Right hindlimb (tissue), 1 donor: ENCODE data around the gene FAM78A.

ENCODE experiments used
- DNase-seq: peaks from one replicate; pipeline ENCODE4 v3.0.0-alpha.2; 2018

FAM78A gene, protein sequence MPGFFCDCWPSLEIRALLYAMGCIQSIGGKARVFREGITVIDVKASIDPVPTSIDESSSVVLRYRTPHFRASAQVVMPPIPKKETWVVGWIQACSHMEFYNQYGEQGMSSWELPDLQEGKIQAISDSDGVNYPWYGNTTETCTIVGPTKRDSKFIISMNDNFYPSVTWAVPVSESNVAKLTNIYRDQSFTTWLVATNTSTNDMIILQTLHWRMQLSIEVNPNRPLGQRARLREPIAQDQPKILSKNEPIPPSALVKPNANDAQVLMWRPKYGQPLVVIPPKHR

DNA sequence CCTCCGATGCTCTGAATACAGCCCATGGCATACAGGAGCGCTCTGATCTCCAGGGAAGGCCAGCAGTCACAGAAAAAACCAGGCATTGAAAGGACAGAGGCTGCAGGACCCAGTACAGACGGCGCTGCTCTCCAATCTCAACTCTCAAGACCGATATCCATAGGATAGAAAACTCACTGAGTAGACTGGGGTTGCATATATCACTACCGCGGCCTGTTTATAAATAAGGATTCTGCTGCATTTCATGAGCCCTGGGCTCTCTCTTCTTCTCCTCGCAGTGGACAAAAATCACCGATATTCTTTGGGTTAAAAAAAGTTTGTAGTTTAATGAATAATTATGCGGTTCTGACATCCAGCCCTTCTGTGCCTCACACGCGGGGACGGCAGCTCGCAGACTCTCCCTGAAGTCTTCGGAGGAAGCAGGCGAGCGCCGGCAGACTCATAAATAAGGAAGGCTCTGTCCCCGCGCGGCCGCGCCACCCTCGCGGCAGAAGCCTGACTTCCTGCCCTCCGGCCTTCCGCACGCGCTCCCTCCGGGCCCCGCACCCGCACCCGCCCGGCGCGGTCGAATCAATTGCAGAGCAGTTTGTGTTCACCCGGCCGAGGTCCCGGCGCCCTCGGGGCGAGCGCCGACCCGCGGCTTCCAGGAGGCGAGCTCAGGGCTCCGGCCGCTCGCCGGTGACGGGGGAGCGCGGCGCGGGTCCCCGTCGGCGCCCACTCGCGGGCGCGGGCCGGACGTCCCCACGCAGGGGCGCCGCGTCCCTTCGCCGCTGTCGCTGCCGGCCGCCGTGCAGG lies at the start of gene FAM78A:
Gene FAM78A (minus strand): TSS at position 417 of the 795 bp plus-strand sequence. CDS start 331 bp downstream, at position 86.
- no peak for DNase-seq

DNA sequence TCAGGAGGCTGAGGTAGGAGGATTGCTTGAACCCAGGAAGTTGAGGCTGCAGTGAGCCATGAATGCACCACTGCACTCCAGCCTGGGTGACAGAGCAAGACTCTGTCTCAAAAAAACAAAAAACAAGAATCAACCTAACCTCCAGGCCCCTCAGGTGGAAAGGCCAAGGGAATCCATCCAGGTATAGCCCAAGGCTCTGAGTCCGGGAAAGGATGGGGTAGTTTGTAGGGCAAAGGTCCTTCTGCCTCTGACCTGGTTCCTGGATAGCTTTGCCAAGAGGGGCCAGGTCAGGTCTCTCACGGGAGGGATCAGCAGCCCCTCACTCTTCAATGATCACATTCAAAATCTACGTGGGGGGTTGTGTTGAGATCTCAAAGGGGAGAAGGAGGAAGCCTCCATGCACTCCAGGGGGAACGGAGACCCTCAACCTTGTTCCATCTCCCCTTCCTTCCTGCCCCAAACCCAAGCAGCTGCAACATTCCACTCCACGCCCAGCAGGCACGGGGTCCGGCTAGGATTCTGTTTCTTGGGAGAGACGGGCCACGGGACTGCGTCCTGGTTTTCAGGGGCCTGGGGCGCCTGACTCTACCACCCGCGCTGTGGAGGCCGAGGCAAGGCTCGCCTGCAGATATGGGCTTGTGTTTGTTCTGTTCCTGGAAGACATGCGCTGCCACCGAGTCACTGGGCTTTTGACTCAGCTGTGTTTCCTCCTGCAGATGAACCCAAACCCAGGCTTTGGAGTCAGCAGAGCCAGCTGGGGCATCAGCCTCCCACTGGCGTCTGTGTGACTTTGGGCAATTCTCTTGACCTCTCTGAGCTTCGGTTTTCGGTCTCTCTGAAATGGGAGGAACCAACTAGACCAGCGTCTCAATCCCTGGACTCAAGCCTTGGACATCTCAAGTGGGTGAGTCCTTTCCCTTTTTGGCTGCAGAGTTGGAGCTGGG lies 48.7 kb upstream of the FAM78A start:
- no peak for DNase-seq

DNA sequence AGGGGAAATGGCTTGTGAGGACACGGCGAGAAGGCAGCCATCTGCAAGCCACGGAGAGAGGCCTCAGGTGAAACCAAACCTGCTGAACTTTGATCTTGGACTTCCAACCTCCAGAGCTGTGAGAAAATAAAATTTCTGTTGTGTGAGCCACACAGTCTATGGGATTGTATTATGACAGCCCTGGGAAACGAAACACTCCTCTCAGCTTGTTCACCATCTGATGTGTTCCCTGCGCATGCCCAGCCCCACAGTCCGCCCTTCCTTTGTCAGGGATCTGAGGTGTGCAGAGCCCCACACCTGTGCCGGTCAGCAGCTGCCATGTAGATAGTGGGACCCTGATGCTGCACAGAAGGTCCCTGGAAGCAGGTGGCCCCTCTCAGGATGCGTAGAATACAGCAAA lies 47.3 kb upstream of the FAM78A start:
- DNase-seq: no peak

DNA sequence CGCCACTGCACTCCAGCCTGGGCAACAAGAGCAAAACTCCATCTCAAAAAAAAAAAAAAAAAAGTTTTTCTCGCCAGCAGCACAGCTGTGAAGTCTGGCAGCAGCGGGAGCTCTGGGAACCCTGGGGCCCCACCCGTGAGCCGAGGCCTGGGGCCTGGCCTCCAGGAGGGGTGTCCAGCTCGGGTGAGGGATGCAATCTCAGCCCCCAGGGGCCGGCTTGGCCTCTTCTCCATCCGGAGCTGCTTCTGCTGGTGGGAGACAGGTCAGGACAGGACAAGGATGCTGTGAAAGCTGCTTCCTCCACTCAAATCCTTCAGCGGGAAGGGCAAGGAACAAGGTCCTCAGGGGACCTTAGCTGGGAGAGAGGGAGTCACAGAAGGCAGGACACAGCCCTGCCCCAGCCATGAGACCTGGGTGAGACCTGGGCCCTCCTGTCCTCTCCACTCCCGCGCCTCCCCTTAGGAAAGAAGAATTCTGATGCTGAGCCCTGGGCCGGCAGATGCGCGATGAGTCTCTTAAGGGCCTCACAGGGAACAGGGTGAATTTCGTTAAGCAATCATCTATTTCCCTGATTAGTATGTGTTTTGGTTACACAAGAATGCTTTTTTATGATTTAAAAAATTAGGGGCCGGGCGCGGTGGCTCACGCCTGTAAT lies 43.8 kb upstream of the FAM78A start:
- DNase-seq: peak; percentile 85

DNA sequence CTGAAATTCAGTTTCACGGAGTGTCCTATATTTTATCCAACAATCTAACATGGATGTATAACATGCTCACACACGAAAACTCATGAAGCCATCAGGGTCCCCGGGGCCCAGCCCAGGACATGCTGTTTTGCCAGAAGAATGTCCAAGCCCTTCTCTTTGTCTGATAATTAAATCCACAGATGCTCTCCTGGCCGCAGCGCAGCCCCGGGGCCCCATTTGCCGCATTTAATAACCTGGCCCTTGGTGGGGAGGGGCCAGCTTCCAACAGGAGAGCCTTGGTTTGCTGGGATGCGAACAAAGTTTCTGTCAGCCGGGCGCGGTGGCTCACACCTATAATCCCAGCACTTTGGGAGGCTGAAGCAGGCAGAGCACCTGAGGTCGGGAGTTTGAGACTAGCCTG lies 43.2 kb upstream of the FAM78A start:
- DNase-seq: peak; percentile 88

DNA sequence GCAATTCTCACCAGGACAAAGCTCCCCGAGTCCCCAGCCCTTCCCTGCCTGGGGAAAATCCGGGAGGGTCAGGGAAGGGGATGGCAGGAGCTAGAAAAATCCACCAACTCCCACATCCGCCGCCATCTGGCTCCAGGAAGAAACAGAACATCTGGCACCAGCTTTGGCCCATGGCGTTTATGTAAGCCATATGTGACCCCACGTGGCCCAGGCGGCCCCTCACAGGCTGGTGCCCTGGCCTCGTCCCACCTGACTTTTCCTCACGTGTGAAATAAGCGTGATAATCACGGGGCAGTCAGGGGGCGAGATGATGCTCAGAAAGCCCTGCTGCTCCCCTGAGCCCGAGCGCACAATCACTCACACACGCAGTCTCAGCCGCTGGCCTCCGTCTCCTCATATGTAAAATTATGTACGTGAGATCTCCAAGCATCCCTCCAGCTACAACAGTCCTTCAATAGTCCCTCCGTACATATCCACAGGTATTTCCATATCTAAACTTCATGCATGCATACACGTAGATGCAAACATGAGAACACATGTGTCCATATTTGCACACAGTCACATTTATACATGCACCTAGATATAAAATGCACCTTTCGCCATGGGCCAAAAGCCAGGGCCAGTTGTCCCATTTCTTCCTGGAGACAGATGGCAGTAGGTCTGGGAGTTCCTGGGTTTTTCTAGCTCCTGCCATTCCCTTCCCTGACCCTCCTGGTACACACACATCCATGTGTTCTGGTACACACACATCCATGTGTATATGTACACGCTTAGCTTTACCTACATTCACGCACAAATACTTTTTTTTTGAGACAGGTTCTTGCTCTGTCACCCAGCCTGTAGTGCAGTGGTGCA lies 42.1 kb upstream of the FAM78A start:
- peak; percentile 56 for DNase-seq

DNA sequence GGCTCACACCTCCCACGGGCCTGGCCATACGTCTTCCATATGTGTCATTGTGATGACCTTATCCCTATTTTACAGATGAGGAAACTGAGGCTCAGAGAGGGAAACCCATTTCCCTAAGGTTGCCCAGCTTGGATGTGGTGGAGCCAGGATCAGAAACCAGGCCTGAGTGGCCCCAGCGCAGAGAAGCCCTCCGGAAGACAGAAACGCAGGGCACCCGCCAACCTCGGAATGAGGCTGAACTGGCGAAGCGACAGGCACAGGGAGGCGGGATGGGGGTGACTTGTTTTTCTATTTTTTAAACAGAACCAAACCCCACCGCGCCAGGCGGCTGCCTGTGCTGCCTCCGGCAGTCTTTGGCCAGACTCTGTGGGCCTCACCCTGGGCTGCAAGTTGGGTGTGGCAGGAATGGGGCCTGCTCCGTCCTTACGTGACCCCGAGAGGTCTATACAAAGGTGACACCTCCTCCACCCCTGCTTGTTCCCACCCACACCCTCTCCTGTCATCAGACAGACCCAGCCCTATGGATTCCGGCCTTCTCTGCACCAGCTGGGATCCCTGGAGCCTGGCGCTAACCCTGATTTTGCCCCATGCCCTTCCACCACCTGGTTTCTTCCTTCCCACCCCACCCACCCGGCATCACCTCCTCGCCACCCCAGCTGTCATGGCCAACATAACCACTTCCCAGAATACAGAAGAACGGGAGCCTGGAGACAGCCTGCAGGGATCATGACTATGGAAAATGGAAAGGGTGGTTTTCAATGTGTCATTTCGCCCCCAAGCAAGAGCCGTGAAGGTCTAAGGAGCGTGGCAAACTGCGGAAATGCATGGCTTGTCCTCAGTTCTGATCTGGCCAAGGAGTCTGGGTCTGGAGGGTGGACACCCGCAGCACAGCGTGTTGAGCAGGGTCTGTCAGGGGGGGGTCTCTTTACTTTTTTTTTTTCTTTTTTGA lies 36.8 kb upstream of the FAM78A start:
- DNase-seq: no peak

DNA sequence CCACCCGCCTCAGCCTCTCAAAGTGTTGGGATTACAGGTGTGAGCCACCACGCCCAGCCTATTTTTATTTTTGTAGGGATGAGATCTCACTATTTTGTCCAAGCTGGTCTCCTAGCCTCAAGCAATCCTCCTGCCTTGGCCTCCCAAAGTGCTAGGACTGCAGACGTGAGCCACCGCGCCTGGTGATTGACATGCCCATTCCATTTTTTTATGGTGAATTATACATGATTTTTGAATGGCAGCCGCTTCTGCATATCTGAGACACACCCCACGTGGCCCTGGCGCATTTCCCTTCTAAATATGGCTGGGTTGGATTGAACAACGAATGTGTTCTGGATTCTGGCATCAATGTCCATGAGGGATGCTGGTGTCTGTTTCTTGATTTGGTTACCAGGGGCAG lies 35.9 kb upstream of the FAM78A start:
- DNase-seq: no peak

DNA sequence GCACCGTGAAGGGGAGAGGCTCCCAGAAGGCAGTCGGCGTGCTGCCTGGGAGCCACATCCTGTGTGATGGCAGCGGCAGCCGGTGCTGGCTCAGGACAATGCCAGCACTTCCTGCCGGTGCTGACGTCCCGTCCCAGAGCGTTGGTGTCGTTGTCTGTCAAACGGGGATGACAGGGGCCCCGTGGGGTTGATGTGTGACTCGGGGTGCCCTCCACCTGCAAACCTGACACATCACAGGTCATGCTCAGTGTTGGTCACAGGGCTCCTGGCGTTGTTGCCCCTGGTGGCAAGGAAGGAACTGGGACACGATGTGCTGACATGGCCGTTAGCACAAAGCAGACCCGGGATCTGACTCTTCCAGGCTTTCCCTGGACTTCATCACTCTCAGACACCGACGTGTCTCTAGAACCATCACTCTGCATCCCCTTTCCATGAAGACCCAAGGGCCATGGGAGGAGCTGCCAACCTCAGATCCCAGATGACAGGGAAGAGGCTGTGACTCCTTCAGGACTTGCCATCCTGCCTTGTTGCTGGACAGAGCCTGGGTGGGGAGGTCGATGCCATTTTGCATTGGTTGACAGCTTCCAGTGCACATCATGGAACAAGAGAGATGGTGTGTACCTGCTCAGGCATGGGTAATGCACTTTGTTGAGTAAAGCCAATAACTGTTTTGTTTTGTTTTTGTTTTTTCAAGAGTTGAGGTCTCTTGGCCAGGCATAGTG lies 34.7 kb upstream of the FAM78A start:
- no peak for DNase-seq

DNA sequence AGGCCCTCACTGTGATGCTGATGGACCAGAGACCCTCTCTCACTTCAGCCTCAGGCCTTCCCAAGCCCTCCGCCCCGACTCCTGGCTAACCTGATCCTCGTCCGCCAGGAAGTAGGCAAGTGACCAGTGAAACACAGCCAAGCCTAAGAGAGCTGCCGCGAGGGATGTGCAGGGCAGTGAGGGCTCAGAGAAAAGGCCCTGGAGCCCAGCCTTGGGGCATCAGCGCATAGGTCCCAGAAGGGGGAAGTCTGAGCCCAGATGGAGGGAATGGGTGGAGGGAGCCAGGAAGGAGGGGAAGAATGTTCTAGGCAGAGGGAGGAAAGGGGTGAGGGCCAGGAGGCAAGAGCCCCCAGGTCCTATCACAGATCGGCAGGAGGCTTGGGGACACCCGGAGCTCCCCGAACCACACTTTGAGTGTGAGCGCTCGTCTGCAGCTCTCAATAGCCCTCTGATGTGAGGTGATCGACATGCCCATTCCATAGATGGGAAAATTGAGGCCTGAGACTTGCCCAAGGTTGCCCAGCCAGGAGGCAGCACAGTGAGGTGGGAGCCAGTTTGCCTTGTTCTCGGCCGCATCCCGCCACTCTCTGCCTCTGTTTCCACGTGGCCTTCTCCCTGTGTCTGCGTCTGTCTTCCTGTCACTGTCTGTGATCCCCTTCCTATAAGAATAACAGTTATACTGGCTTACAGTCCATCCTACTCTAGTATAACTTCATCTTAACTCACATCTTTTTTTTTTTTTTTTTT lies 33.4 kb upstream of the FAM78A start:
- DNase-seq: no peak

DNA sequence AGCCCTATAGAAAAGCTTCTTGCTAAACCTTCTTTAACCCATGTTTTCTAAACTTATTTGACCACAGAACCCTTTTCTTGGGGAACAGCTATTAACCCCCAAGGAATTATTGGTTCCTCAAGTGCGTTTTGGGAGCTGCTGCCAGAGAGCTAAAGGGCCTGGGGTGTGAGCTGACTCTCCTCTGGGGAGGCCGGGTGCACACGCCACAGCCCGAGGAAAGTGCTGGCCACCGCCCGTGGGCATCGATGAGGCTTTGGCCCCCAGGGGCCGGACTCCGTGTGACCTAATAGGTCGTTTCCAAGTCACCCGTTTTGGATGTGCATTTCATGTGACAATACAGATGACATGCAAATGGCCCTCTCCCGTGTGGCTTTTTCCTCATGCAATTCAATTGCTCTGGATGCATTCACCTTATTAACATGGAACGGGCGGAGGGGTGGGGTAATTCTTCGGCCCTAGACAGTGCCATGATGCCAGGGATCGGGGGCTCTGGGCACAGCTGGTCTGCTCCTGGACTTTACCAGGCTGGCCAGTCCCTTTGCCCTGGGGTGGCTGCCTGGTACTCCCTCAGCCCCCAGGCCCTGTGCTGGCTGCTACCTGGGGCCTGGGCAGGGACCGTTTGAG lies 32.7 kb upstream of the FAM78A start:
- no peak for DNase-seq

DNA sequence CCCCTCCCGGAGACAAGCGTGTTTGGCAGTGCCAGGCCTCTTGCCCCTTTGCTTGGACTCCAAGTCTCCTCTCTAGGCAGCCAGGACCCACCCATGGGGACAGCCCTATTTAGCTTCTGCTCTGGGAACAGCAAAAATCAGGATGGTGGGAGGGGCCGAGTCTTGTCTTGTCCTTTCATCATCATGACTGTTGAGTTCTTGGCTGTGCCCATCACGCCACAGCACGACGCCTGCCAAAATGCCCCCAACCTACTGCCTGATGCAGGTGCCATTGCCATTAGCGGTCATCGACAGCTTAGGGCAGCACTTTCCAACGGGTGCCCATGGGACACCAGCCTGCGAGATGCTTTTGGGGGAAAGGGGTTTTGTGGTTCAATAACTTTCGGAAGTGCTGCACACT lies 32.1 kb upstream of the FAM78A start:
- no peak for DNase-seq

DNA sequence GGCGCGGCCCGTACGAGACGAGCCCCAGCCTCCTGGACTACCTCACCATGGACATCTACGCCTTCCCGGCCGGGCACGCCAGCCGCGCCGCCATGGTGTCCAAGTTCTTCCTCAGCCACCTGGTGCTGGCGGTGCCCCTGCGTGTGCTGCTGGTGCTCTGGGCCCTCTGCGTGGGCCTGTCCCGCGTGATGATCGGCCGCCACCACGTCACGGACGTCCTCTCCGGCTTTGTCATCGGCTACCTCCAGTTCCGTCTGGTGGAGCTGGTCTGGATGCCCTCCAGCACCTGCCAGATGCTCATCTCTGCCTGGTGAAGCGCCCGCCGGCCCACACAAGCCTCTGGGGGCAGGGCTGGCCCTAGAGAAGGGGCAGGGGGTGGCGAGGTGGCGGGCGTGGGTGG lies 31.7 kb upstream of the FAM78A start:
- no peak for DNase-seq

DNA sequence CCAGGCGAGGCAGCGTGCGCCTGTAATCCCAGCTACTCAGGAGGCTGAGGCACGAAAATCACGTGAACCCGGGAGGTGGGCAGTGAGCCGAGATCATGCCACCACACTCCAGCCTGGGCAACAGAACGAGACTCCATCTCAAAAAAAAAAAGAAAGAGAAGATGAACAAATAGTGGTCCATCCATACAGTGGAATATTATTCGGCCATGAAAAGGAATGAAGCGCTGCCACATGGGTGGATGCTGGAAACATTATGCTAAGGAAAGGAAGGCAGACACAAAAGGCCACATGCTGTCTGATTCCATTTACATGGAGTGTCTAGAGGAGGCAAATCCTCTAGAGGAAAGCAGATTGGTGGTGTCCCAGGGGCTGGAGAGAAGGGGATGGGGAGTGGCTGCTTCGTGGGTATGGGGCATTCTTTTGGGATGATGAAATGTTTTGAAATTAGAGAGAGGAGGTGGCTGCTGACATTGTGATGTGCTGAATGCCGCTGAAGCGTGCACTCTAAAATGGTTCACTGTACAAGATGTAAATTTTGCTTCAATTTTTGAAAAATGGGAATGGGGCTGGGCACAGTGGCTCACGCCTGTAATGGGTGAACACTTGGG lies 30.2 kb upstream of the FAM78A start:
- no peak for DNase-seq

DNA sequence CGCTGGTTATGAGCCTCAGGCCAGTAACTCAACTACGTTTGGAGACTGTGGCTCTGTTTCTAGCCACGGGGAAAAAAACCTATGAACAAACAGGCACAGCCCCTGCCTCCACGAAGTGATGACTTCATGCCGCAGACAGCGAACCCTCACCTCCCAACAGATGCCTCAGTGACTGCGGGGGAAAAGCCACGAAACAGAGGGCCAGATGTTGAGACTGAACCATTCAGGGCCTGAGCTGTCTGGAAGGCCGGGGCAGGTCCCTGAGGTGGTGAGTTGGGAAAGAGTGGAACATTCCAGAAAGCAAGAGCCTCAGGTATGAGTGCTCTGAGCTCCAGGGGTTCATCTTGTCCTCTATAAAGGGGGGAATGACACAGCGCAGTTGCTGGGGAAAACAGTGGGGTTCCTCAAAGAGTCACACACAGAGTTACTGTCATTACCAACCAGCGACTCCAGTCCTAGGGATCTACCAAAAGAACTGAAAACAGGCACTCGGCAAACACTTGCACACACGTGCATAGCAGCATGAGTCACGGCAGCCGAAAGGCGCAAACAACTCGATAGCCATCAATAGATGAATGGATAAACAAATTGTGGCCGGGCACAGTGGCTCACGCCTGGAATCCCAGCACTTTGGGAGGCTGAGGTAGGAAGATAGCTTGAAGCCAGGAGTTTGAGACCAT lies 28.5 kb upstream of the FAM78A start:
- no peak for DNase-seq

DNA sequence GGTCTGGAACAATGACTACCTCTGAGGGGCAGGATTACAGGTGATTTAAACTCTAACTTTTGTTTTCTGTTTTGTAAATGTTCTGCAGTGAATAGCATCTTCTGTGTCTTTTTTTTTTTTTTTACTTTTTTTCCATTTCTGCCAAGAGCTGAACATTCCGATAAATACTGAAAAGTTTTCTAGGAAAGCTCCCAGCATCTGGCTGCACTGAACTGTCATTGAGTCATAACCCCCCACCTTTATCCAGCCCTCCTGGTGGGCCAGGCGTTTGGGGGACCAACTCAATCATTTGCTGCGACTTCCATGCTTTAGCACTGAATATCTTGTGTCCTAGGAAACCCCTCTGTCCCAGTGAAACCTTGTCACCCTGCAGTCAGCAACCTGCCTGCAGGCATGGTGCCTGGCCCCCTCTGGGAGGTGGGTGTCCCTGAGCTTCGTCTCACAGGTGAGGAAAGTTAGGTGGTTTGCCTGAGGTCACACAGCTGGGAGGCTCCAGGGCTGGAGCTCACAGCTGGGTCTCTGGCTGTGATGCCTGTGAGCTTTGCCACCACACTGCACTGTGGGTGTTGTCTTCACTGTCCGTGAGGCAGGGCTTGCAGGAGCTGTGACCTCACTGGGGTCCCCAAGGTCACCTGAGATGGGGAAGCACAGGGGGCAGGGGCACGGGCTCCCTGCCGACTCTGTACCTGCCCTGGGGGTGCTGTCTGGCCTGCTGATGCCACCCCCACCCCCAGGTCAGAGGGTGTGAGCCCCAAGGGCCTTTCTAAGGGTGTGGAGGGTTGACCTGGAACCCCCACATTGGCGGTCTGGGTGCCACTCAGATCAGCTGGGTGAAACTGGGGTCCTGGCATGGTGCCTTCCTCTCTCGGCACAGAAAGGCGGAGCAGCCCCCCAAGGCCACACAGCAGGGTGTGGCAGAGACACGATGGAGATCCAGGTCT lies 27.3 kb upstream of the FAM78A start:
- no peak for DNase-seq
